K562 (cell line): ENCODE results near the gene SSR4. TPM values are rescaled to one million over a fixed set of nuclear protein-coding genes. Genes with fewer than 3 reads are reported as not detected.

Experiments
- ASH1L ChIP-seq: fragments of 450-650 bp; IDR thresholded peaks from 2 replicates; pipeline ENCODE4 v1.6.1; 2018; ENCODE audit warnings: borderline replicate concordance, mild to moderate bottlenecking, low read depth; ENCODE audit not compliant: partially characterized antibody
- BRD9 ChIP-seq: fragments of 450-650 bp; IDR thresholded peaks from 2 replicates; pipeline ENCODE4 v1.6.1; 2018; ENCODE audit warnings: low read depth; ENCODE audit not compliant: partially characterized antibody
- CBFA2T2 ChIP-seq: fragments of 450-650 bp; conservative IDR thresholded peaks from 2 replicates; pipeline ENCODE4 v1.6.1; 2017; ENCODE audit warnings: mild to moderate bottlenecking
- ELF4 ChIP-seq: fragments of 450-650 bp; formaldehyde crosslinking; IDR thresholded peaks from 2 replicates; pipeline ENCODE4 v1.4.0; 2022; ENCODE audit warnings: missing genetic modification characterization
- HDAC3 ChIP-seq: fragments of 450-650 bp; IDR thresholded peaks from 2 replicates; pipeline ENCODE4 v1.6.1; 2018; ENCODE audit warnings: borderline replicate concordance, mild to moderate bottlenecking, moderate library complexity; ENCODE audit not compliant: partially characterized antibody
- LEF1 ChIP-seq: fragments of 450-650 bp; IDR thresholded peaks from 2 replicates; pipeline ENCODE4 v1.6.1; 2016; ENCODE audit warnings: mild to moderate bottlenecking
- MAFK ChIP-seq: IDR thresholded peaks from 2 replicates; pipeline ENCODE4 v1.6.1; 2011; ENCODE audit warnings: low read length, improper control_type of control experiment
- POLR2AphosphoS2 ChIP-seq: IDR thresholded peaks from 2 replicates; pipeline ENCODE4 v1.6.1; 2012; ENCODE audit warnings: low read length, improper control_type of control experiment
- RBM15 ChIP-seq: fragments of 200-400 bp; formaldehyde crosslinking; IDR thresholded peaks from 2 replicates; pipeline ENCODE4 v1.6.1; 2018; ENCODE audit warnings: mild to moderate bottlenecking, low read length, moderate library complexity; ENCODE audit not compliant: insufficient read depth
- SAFB ChIP-seq: fragments of 200-400 bp; formaldehyde crosslinking; IDR thresholded peaks from 2 replicates; pipeline ENCODE4 v1.6.1; 2017; ENCODE audit warnings: low read depth, low read length, borderline replicate concordance
- SIN3A ChIP-seq, 2 experiments: fragments of 150-350 bp in 1 of 2; IDR thresholded peaks; 2 replicates each; pipeline ENCODE4 v1.6.1; 2011 to 2016; ENCODE audit warnings: borderline replicate concordance in 2 of 2, low read depth in 2 of 2, low read length in 2 of 2, mild to moderate bottlenecking in 2 of 2, moderate library complexity in 2 of 2; ENCODE audit not compliant: control insufficient read depth in 1 of 2
- TAL1 ChIP-seq: fragments of 450-650 bp; IDR thresholded peaks from 2 replicates; pipeline ENCODE4 v1.6.1; 2016; ENCODE audit warnings: mild to moderate bottlenecking
- ZNF311 ChIP-seq: fragments of 250-450 bp; sonication (Bioruptor Pico); IDR thresholded peaks from 2 replicates; pipeline ENCODE4 v1.4.0; 2020; ENCODE audit warnings: mild to moderate bottlenecking, moderate library complexity
- polyA plus RNA-seq, 8 experiments: library from polyadenylated mRNA; depleted of rRNA in 4 of 8; stranded (reverse) in 5 of 8; unstranded in 3 of 8; fragments of >200 nt; fragmentation: Nextera tagmentation in 2 of 8; fragmentation: Illumina TruSeq in 1 of 8; extraction: Ambion mirVana in 2 of 8; extraction: Trizol in 1 of 8; gene quantifications; 2 replicates each; pipeline versions ENCODE4 v1.2.1 to v1.2.3, GENCODE V29; 2011 to 2014; ENCODE audit warnings: inconsistent platforms in 1 of 8, missing spikeins in 1 of 8
- total RNA-seq, 7 experiments: library from RNA; depleted of rRNA in 6 of 7; stranded (reverse); fragments of >200 nt in 6 of 7; fragmentation: Illumina TruSeq in 2 of 7; extraction: Trizol in 2 of 7; gene quantifications; 2 replicates each; pipeline versions ENCODE4 v1.2.1 to v1.2.3, GENCODE V29; 2011 to 2021; ENCODE audit warnings: low replicate concordance in 1 of 7
- TF ChIP-seq, protein P1 (sequence below): fragments of 450-650 bp; IDR thresholded peaks from 2 replicates; pipeline ENCODE4 v1.6.1; 2016
- TF ChIP-seq, protein P2 (sequence below): sonication (generic); formaldehyde crosslinking; IDR thresholded peaks from 2 replicates; pipeline ENCODE4 v1.8.1; 2022; ENCODE audit warnings: missing genetic modification reagents
- TF ChIP-seq, protein P3 (sequence below): fragments of 250-450 bp; sonication (Bioruptor Pico); IDR thresholded peaks from 2 replicates; pipeline ENCODE4 v1.8.0; 2022; ENCODE audit warnings: moderate library complexity, mild to moderate bottlenecking, inconsistent platforms
- TF ChIP-seq, protein P4 (sequence below): fragments of 450-650 bp; formaldehyde crosslinking; IDR thresholded peaks from 2 replicates; pipeline ENCODE4 v1.4.0; 2020; ENCODE audit warnings: mild to moderate bottlenecking
- TF ChIP-seq, protein P5 (sequence below): sonication (generic); formaldehyde crosslinking; IDR thresholded peaks from 2 replicates; pipeline ENCODE4 v1.4.0; 2020; ENCODE audit warnings: mild to moderate bottlenecking, missing genetic modification reagents
- TF ChIP-seq, protein P6 (sequence below), 3 experiments: IDR thresholded peaks in 2 of 3; conservative IDR thresholded peaks in 1 of 3; 2 replicates each; pipeline ENCODE4 v1.5.1; 2011 to 2012; ENCODE audit warnings: low read length in 3 of 3, mild to moderate bottlenecking in 3 of 3, control low read depth in 2 of 3, improper control_type of control experiment in 1 of 3, inconsistent platforms in 1 of 3, low read depth in 1 of 3, mixed read lengths in 1 of 3, moderate library complexity in 1 of 3; ENCODE audit not compliant: insufficient read depth in 2 of 3

Gene SSR4
- total and polyA plus RNA-seq, 9 of the 15 experiments (the other 6 are each of a cell fraction or from before 2014, with no cell fraction given): 146 to 492 (median 272) TPM

DNA sequence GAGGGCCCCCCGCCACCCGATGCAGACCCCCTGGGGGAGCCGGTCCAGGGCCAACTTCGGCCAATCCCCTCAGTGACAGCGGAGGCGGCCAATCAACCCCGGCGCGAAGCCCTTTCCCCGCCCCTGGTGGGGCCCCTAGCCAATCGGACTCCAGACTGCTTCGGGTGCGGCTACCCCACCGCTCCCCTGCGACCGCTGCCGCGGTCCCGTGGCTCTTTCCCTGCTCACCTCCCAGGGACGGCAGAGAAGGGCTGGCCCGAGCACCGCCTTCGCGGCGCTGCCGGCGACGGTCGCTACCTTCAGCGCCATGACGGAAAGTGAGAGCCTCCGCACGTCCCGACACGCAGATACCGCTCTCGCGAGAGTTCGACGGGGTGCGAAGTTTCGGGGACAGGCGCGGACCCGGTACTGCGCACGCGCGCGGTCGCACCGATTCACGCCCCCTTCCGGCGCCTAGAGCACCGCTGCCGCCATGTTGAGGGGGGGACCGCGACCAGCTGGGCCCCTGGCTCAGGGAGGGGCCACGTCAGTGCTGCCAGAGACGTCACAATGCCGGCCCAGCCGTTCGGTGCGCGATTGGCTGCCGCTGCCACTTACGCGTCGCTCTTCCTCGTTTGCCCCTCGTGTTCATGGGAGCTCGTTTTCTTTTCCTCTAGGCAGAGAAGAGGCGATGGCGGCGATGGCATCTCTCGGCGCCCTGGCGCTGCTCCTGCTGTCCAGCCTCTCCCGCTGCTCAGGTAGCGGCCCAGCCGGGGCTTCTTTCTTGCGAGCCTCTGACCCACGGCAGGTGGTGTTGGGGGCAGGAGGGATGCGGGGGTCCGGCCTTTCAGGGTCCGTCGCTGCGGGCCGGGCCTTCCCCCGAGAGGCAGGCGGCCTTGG is at the start of gene SSR4, which contains the start of gene IDH3G (continued):
- TF ChIP-seq ZNF311 (CRISPR knock-in tag) (no peak), ELF4 (CRISPR knock-in tag) (no peak), CBFA2T2 (no peak), SAFB (no peak), HDAC3 (no peak), TAL1 (no peak), MAFK (no peak), POLR2AphosphoS2 (no peak), RBM15 (no peak), BRD9 (no peak), LEF1 (no peak), SIN3A (IDR thresholded peaks at IDR 0.05; ENCODE audit: borderline replicate concordance in 2 of 2, control insufficient read depth in 1 of 2, low read depth in 2 of 2, low read length in 2 of 2) (peak in 1 of 2 experiments; percentile 91; a peak in 2 of 4 replicates), ASH1L (peak; percentile 79)
- TF ChIP-seq, protein P1, sequence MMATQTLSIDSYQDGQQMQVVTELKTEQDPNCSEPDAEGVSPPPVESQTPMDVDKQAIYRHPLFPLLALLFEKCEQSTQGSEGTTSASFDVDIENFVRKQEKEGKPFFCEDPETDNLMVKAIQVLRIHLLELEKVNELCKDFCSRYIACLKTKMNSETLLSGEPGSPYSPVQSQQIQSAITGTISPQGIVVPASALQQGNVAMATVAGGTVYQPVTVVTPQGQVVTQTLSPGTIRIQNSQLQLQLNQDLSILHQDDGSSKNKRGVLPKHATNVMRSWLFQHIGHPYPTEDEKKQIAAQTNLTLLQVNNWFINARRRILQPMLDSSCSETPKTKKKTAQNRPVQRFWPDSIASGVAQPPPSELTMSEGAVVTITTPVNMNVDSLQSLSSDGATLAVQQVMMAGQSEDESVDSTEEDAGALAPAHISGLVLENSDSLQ: peak; percentile 98
- TF ChIP-seq, protein P2, sequence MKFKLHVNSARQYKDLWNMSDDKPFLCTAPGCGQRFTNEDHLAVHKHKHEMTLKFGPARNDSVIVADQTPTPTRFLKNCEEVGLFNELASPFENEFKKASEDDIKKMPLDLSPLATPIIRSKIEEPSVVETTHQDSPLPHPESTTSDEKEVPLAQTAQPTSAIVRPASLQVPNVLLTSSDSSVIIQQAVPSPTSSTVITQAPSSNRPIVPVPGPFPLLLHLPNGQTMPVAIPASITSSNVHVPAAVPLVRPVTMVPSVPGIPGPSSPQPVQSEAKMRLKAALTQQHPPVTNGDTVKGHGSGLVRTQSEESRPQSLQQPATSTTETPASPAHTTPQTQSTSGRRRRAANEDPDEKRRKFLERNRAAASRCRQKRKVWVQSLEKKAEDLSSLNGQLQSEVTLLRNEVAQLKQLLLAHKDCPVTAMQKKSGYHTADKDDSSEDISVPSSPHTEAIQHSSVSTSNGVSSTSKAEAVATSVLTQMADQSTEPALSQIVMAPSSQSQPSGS (CRISPR knock-in tag): no peak
- TF ChIP-seq, protein P3, sequence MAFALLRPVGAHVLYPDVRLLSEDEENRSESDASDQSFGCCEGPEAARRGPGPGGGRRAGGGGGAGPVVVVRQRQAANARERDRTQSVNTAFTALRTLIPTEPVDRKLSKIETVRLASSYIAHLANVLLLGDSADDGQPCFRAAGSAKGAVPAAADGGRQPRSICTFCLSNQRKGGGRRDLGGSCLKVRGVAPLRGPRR: no peak
- TF ChIP-seq, protein P4, sequence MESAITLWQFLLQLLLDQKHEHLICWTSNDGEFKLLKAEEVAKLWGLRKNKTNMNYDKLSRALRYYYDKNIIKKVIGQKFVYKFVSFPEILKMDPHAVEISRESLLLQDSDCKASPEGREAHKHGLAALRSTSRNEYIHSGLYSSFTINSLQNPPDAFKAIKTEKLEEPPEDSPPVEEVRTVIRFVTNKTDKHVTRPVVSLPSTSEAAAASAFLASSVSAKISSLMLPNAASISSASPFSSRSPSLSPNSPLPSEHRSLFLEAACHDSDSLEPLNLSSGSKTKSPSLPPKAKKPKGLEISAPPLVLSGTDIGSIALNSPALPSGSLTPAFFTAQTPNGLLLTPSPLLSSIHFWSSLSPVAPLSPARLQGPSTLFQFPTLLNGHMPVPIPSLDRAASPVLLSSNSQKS (CRISPR knock-in tag): no peak
- TF ChIP-seq, protein P5, sequence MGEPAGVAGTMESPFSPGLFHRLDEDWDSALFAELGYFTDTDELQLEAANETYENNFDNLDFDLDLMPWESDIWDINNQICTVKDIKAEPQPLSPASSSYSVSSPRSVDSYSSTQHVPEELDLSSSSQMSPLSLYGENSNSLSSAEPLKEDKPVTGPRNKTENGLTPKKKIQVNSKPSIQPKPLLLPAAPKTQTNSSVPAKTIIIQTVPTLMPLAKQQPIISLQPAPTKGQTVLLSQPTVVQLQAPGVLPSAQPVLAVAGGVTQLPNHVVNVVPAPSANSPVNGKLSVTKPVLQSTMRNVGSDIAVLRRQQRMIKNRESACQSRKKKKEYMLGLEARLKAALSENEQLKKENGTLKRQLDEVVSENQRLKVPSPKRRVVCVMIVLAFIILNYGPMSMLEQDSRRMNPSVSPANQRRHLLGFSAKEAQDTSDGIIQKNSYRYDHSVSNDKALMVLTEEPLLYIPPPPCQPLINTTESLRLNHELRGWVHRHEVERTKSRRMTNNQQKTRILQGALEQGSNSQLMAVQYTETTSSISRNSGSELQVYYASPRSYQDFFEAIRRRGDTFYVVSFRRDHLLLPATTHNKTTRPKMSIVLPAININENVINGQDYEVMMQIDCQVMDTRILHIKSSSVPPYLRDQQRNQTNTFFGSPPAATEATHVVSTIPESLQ (CRISPR knock-in tag): peak; percentile 59; the same call in 1 of the 2 replicates
- TF ChIP-seq, protein P6, sequence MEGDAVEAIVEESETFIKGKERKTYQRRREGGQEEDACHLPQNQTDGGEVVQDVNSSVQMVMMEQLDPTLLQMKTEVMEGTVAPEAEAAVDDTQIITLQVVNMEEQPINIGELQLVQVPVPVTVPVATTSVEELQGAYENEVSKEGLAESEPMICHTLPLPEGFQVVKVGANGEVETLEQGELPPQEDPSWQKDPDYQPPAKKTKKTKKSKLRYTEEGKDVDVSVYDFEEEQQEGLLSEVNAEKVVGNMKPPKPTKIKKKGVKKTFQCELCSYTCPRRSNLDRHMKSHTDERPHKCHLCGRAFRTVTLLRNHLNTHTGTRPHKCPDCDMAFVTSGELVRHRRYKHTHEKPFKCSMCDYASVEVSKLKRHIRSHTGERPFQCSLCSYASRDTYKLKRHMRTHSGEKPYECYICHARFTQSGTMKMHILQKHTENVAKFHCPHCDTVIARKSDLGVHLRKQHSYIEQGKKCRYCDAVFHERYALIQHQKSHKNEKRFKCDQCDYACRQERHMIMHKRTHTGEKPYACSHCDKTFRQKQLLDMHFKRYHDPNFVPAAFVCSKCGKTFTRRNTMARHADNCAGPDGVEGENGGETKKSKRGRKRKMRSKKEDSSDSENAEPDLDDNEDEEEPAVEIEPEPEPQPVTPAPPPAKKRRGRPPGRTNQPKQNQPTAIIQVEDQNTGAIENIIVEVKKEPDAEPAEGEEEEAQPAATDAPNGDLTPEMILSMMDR (IDR thresholded peaks at IDR 0.05 in 2 of 3, conservative IDR thresholded peaks at IDR 0.05 in 1 of 3; ENCODE audit: insufficient read depth in 2 of 3, low read depth in 1 of 3, low read length in 3 of 3): peak in 2 of 3 experiments; percentile 31 to 38; a peak in 3 of 6 replicates
